HG02973 (cell line): ENCODE measurements around the gene RCAN2.
"Not testable (repeated sequence)": the region's sequence is repeated elsewhere in the genome, so short reads cannot be mapped to it uniquely, and the experiment has no call there.

Experiments used
- ATAC-seq: cut with Tn5 transposase; IDR thresholded peaks from one replicate; pipeline ENCODE4 v1.9.1; 2021; ENCODE audit warnings: moderate library complexity; ENCODE audit not compliant: unreplicated experiment

The RCAN2 gene

GRCh38 chr6:46392294-46392693 is 99.0 kb downstream of the RCAN2 start:
- no peak for ATAC-seq

GRCh38 chr6:46390153-46390876 is 100.9 kb downstream of the RCAN2 start:
- no peak for ATAC-seq

DNA sequence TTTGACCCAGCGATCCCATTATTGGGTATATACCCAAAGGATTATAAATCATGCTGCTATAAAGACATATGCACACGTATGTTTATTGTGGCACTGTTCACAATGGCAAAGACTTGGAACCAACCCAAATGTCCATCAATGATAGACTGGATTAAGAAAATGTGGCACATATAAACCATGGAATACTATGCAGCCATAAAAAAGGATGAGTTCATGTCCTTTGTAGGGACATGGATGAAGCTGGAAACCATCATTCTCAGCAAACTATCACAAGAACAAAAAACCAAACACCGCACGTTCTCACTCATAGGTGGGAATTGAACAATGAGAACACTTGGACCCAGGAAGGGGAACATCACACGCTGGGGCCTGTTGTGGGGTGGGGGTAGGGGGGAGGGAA is 103.5 kb downstream of the RCAN2 start:
- not testable (repeated sequence) for ATAC-seq

DNA sequence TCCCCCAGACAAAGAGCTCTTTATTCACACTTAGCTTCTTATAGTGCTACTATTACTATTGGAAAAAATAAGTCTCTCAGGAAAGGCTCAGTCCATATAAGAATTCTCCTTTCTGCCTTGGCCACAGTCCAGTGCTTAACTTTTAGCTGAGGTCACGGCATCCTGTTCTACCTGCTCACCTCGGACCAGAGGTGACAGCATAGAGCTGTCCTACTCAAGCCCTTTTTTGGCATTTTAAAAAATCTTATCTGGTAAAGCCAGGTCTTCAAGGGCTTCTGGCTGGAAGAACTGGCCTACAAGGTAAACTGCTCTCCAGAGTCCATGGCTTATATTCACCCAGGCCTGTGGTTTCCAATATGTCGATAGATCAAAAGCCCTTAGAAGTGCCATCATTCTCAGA is 109.7 kb downstream of the RCAN2 start:
- no peak for ATAC-seq

GRCh38 chr6:46381057-46381456 is 110.2 kb downstream of the RCAN2 start:
- ATAC-seq, result no peak

GRCh38 chr6:46380152-46380807 is 111.0 kb downstream of the RCAN2 start:
- ATAC-seq, result no peak

DNA sequence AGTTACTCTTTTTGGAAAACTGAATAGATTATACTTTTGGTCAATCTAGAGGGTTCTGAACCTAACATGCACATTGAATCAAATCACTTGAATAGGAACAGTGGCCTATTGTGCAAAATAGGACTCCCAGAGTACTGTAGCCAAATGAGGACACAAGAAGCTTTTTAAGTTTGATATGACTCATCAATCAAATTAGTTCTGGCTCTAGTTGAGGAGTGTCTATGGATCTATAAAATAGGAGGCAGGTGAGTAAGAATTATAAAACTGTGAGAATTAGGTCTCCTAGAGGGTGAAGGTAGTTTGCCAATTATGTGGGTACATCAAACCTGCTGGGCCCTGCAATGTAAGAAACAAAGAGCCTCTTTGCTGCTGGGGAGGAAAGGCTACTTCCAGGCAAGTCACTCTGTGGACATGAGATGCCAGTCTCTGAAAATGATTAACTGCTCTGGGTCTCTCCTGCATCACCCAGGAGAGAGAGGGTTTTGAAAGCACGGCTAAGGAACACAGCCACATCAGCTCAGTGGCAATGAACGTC is 112.3 kb downstream of the RCAN2 start:
- ATAC-seq, result no peak

- ATAC-seq, result no peak
These were observed 112.9 kb downstream of the RCAN2 start for GRCh38 chr6:46378161-46378881.

DNA sequence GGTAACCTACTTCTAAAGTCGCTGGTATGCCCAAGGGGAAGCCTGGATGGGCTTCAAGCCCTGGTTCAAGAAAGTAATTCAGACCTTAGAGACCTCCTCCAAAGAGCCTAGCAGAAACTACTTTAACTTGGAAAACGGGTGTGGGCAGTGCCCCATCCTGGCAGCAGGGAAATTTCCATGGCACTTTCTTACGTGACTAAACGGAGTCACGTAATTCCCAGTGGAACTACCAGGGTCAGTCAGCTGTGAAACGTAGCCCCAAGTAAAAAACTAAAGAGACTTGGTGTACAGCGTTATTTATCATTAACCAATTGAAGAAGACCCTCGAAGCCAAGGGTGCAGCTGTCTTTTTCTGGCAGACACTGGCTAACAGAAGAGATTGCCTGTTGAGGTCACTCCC is 114.0 kb downstream of the RCAN2 start:
- ATAC-seq, result peak; percentile 2

DNA sequence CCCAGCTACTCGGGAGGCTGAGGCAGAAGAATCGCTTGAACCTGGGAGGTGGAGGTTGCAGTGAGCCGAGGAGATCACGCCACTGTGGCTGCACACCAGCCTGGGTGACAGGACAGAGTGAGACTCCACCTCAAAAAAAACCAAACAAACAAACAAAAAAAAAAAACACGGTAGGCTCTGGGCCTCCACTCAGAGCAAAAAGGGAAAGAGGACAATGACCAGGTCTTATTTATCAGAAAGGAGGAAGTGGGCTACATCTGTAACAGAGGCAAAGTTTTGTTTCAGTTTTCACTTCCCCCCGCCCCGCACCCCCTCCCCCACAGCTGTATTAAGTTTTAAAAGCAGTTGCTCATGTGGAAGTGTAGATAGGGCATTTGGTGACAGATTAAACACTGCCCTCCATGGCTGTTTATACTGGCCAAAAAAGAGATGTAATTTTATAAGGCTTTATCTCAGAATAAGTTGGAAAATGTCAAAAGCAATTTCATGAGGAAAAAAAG is 114.6 kb downstream of the RCAN2 start:
- ATAC-seq, result peak; percentile 91

- ATAC-seq, result no peak
These were observed 120.6 kb downstream of the RCAN2 start for GRCh38 chr6:46370622-46371021.

- no peak for ATAC-seq
These were observed 123.1 kb downstream of the RCAN2 start for GRCh38 chr6:46368169-46368536.

GRCh38 chr6:46367354-46368168 is 123.7 kb downstream of the RCAN2 start:
- no peak for ATAC-seq

DNA sequence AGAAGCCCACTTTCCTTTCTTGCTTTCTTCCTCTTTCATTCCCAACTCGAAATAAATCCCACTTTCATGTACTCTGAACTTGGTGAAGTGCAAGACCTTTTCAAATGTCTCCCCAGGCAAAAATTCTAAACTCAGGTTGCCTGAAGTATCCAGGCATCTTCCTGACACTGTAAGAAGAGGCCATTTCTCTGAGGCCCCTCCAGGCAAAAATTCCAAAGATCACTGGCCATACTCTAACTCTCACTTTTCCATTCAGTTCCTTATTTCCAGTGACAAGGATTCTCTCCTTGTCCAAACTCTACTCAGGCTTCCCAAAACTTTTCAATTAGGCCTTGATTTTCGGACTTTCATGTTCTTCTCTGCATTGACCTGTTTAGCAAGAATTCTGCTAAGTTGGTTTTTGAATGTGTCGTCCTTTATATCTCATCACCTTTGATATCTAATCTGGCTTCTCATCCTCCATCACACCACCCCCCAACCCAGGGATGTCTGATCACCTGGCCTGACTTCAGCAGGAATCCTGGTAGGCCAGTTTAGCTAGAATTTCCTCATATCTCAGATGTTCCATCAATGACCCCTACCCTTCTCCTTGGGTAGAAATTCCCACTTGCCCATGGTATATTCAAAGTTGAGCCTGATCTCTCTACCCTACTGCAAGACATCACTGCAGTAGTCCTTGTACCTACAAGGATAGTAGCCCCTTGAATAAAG is 124.9 kb downstream of the RCAN2 start:
- ATAC-seq, result no peak

GRCh38 chr6:46357591-46357990 is 133.7 kb downstream of the RCAN2 start:
- ATAC-seq, result no peak

GRCh38 chr6:46356543-46356942 is 134.7 kb downstream of the RCAN2 start:
- ATAC-seq, result no peak

- ATAC-seq, result no peak
These were observed 137.7 kb downstream of the RCAN2 start for GRCh38 chr6:46353528-46353927.

- no peak for ATAC-seq
These were observed 138.5 kb downstream of the RCAN2 start for GRCh38 chr6:46352541-46353268.

DNA sequence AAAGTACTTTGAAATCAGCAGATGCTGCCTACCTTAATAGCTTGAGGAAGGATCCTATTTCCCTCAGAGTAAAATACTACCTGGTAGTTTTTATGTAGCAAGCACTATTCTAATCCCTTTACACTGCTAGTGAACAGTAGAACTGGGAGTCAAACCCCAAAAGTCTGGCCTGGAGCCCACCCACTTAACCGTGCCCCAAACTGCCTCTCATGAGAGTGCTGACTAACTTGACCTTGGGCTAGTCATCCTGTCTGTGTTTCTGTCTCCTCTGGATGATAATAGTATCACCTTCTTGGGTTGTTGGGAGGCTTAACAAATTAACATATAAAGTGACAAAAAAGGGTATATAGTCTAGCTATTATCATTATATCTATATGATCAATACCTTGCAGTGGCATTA is 140.5 kb downstream of the RCAN2 start:
- ATAC-seq, result no peak
